Measurements from ENCODE around the gene C1orf56.

C1orf56 gene

GRCh38 chr1:151007853-151008243, 39.7 kb upstream of the C1orf56 start:
- peaks cover 5% of the 10 kb centered on the region for H3K36me3 Mint-ChIP-seq (ENCODE audit: low read depth)
- peak overlapping the region; percentile 93 to 96 (median 96) for H3K4me3 Mint-ChIP-seq
- TF ChIP-seq CTCF (IDR thresholded peaks at IDR 0.05; ENCODE audit: unreplicated experiment in 3 of 3), result no peak
- H3K4me1 Mint-ChIP-seq, result peaks cover 57% of the 10 kb centered on the region
- H3K9me3 Mint-ChIP-seq, result no peaks in the 10 kb centered on the region
- peak overlapping the region; percentile 94 to 99 (median 98) for H3K27ac Mint-ChIP-seq
- H3K27me3 Mint-ChIP-seq (ENCODE audit: low read depth), result no peaks in the 10 kb centered on the region

GRCh38 chr1:151008244-151009205, 39.0 kb upstream of the C1orf56 start, which contains the start of gene PRUNE1:
TSS of gene PRUNE1 (plus strand) at chr1:151008449. CDS start at chr1:151008633, 184 bp downstream.
- TF ChIP-seq CTCF (IDR thresholded peaks at IDR 0.05; ENCODE audit: unreplicated experiment in 3 of 3), result no peak

GRCh38 chr1:151009206-151009587, 38.4 kb upstream of the C1orf56 start:
- H3K36me3 Mint-ChIP-seq (ENCODE audit: low read depth), result peaks cover 4% of the 10 kb centered on the region
- peaks cover 62% of the 10 kb centered on the region for H3K4me1 Mint-ChIP-seq
- no peaks in the 10 kb centered on the region for H3K27me3 Mint-ChIP-seq (ENCODE audit: low read depth)
- peak overlapping the region; percentile 93 to 96 (median 96) for H3K4me3 Mint-ChIP-seq
- peak overlapping the region; percentile 94 to 99 (median 98) for H3K27ac Mint-ChIP-seq
- no peak for TF ChIP-seq CTCF (IDR thresholded peaks at IDR 0.05; ENCODE audit: unreplicated experiment in 3 of 3)
- no peaks in the 10 kb centered on the region for H3K9me3 Mint-ChIP-seq

More at GRCh38 chr1:151008244-151009205, 39.0 kb upstream of the C1orf56 start, which contains the start of gene PRUNE1:
- Mint-ChIP-seq H3K4me3 (peak within 1 kb of the TSS; percentile 93 to 96 (median 96)), H3K4me1 (peaks cover 60% of the 10 kb centered on the region), H3K27me3 (ENCODE audit: low read depth) (no peaks in the 10 kb centered on the region), H3K27ac (peak within 1 kb of the TSS; percentile 94 to 99 (median 98)), H3K9me3 (no peaks in the 10 kb centered on the region), H3K36me3 (ENCODE audit: low read depth) (peaks cover 4% of the 10 kb centered on the region)

- H3K9me3 Mint-ChIP-seq, result no peaks in the 10 kb centered on the region
- TF ChIP-seq CTCF (IDR thresholded peaks at IDR 0.05; ENCODE audit: unreplicated experiment in 3 of 3), result no peak
- no peaks in the 10 kb centered on the region for H3K27me3 Mint-ChIP-seq (ENCODE audit: low read depth)
- H3K4me1 Mint-ChIP-seq, result peaks cover 62% of the 10 kb centered on the region
- peak overlapping the region; percentile 93 to 96 (median 96) for H3K4me3 Mint-ChIP-seq
- peak overlapping the region; percentile 94 to 99 (median 98) for H3K27ac Mint-ChIP-seq
- H3K36me3 Mint-ChIP-seq (ENCODE audit: low read depth), result peaks cover 4% of the 10 kb centered on the region
Measured at GRCh38 chr1:151009674-151010345, 37.7 kb upstream of the C1orf56 start.

GRCh38 chr1:151010346-151010726, 37.2 kb upstream of the C1orf56 start:
- Mint-ChIP-seq H3K36me3 (ENCODE audit: low read depth) (peaks cover 4% of the 10 kb centered on the region), H3K9me3 (no peaks in the 10 kb centered on the region), H3K27me3 (ENCODE audit: low read depth) (no peaks in the 10 kb centered on the region), H3K27ac (peak overlapping the region in 1 of 3 experiments; percentile 94), H3K4me1 (peaks cover 61% of the 10 kb centered on the region), H3K4me3 (peak overlapping the region; percentile 38 to 96 (median 93))
- no peak for TF ChIP-seq CTCF (IDR thresholded peaks at IDR 0.05; ENCODE audit: unreplicated experiment in 3 of 3)
